H9 (cell line): ENCODE results near the gene MRGPRF. TPM values are rescaled to one million over a fixed set of nuclear protein-coding genes. Genes with fewer than 3 reads are reported as not detected.
A peak's percentile ranks its signal among the peaks of the same experiment; 100 is the strongest.

Experiments used
- DNase-seq: peaks from one replicate; pipeline ENCODE4 v3.0.0-alpha.2; 2017
- H2AFZ ChIP-seq: one replicate; pipeline ENCODE4 v1.6.1; 2013; ENCODE audit warnings: mild to moderate bottlenecking, low read length, control low read depth, moderate library complexity
- H2AK5ac ChIP-seq: 2 replicates; pipeline ENCODE4 v1.6.1; 2013; ENCODE audit warnings: low read length, control low read depth, mixed read lengths; ENCODE audit not compliant: insufficient read length
- H2BK120ac ChIP-seq: one replicate; pipeline ENCODE4 v1.6.1; 2013; ENCODE audit warnings: low read depth, mild to moderate bottlenecking, low read length, control low read depth, inconsistent platforms; ENCODE audit not compliant: poor library complexity, severe bottlenecking
- H2BK12ac ChIP-seq: 2 replicates; pipeline ENCODE4 v1.6.1; 2013; ENCODE audit warnings: low read length, control low read depth, mixed read lengths, low read depth; ENCODE audit not compliant: insufficient read length
- H2BK15ac ChIP-seq: 2 replicates; pipeline ENCODE4 v1.6.1; 2013; ENCODE audit warnings: low read depth, low read length, control low read depth
- H2BK20ac ChIP-seq: one replicate; pipeline ENCODE4 v1.6.1; 2013; ENCODE audit warnings: low read depth, mild to moderate bottlenecking, low read length, control low read depth, inconsistent platforms; ENCODE audit not compliant: poor library complexity, severe bottlenecking
- H2BK5ac ChIP-seq: 2 replicates; pipeline ENCODE4 v1.6.1; 2013; ENCODE audit warnings: low read length, control low read depth, mixed read lengths; ENCODE audit not compliant: insufficient read length
- H3K14ac ChIP-seq: 2 replicates; pipeline ENCODE4 v1.6.1; 2013; ENCODE audit warnings: low read length, control low read depth; ENCODE audit not compliant: insufficient read depth
- H3K18ac ChIP-seq: 2 replicates; pipeline ENCODE4 v1.6.1; 2013; ENCODE audit warnings: low read depth, mild to moderate bottlenecking, mixed read lengths, low read length, control low read depth; ENCODE audit not compliant: insufficient read length
- H3K23ac ChIP-seq: 2 replicates; pipeline ENCODE4 v1.6.1; 2013; ENCODE audit warnings: low read length, control low read depth, mixed read lengths, low read depth; ENCODE audit not compliant: insufficient read length
- H3K23me2 ChIP-seq: 2 replicates; pipeline ENCODE4 v1.6.1; 2013; ENCODE audit warnings: low read depth, mild to moderate bottlenecking, mixed read lengths, low read length, control low read depth; ENCODE audit not compliant: insufficient read length, poor library complexity, severe bottlenecking
- H3K27ac ChIP-seq: 2 replicates; pipeline ENCODE4 v1.5.1; 2013; ENCODE audit warnings: low read length, control low read depth, mixed read lengths, low read depth; ENCODE audit not compliant: insufficient read length
- H3K27me3 ChIP-seq: 2 replicates; pipeline ENCODE4 v1.6.1; 2013; ENCODE audit warnings: low read length, control low read depth, inconsistent platforms; ENCODE audit not compliant: insufficient read depth
- H3K4ac ChIP-seq: 2 replicates; pipeline ENCODE4 v1.6.1; 2013; ENCODE audit warnings: low read depth, mild to moderate bottlenecking, control low read depth, inconsistent platforms, low read length, moderate library complexity
- H3K4me1 ChIP-seq: 2 replicates; pipeline ENCODE4 v1.6.1; 2013; ENCODE audit warnings: low read length, control low read depth, inconsistent platforms; ENCODE audit not compliant: insufficient read depth
- H3K4me2 ChIP-seq: 2 replicates; pipeline ENCODE4 v1.6.1; 2013; ENCODE audit warnings: low read length, control low read depth, mixed read lengths; ENCODE audit not compliant: insufficient read length, insufficient read depth
- H3K56ac ChIP-seq: 2 replicates; pipeline ENCODE4 v1.6.1; 2013; ENCODE audit warnings: low read depth, mild to moderate bottlenecking, mixed read lengths, low read length, control low read depth; ENCODE audit not compliant: insufficient read length
- H3K79me1 ChIP-seq: 2 replicates; pipeline ENCODE4 v1.6.1; 2013; ENCODE audit warnings: low read depth, mild to moderate bottlenecking, moderate library complexity, low read length, control low read depth, inconsistent platforms; ENCODE audit not compliant: insufficient read depth, poor library complexity, severe bottlenecking
- H3K79me2 ChIP-seq: 2 replicates; pipeline ENCODE4 v1.6.1; 2013; ENCODE audit warnings: low read length, control low read depth, inconsistent platforms; ENCODE audit not compliant: insufficient read depth
- H3K9ac ChIP-seq: 2 replicates; pipeline ENCODE4 v1.6.1; 2013; ENCODE audit warnings: low read length, control low read depth, mixed read lengths; ENCODE audit not compliant: insufficient read length; ENCODE audit errors: extremely low read depth
- H3K9me3 ChIP-seq: one replicate; pipeline ENCODE4 v1.6.1; 2013; ENCODE audit warnings: low read depth, low read length, inconsistent platforms; ENCODE audit not compliant: control insufficient read depth
- H3T11ph ChIP-seq: one replicate; pipeline ENCODE4 v1.6.1; 2013; ENCODE audit warnings: mild to moderate bottlenecking, low read length, control low read depth, inconsistent platforms
- H4K20me1 ChIP-seq: one replicate; pipeline ENCODE4 v1.6.1; 2013; ENCODE audit not compliant: control insufficient read depth, insufficient read length, insufficient read depth
- H4K5ac ChIP-seq: 2 replicates; pipeline ENCODE4 v1.6.1; 2013; ENCODE audit warnings: low read depth, mild to moderate bottlenecking, mixed read lengths, low read length, control low read depth; ENCODE audit not compliant: insufficient read length
- H4K8ac ChIP-seq: replicated peaks from 2 replicates; pipeline ENCODE4 v1.6.1; 2013; ENCODE audit warnings: low read length, control low read depth, mixed read lengths, low read depth; ENCODE audit not compliant: insufficient read length
- H4K91ac ChIP-seq: 2 replicates; pipeline ENCODE4 v1.6.1; 2013; ENCODE audit warnings: low read depth, mild to moderate bottlenecking, moderate library complexity, mixed read lengths, low read length, control low read depth; ENCODE audit not compliant: insufficient read length
- H3K27ac Mint-ChIP-seq, 3 experiments: 2 replicates in 2 of 3; 3 replicates in 1 of 3; pipeline ENCODE4 v1.8.0; 2020 to 2021; ENCODE audit warnings: mixed read lengths in 3 of 3, mild to moderate bottlenecking in 1 of 3, moderate library complexity in 1 of 3
- H3K27me3 Mint-ChIP-seq: 2 replicates; pipeline ENCODE4 v1.8.0; 2021; ENCODE audit warnings: low read depth, mild to moderate bottlenecking, moderate library complexity, mixed read lengths
- H3K36me3 Mint-ChIP-seq, 3 experiments: 2 replicates in 2 of 3; 3 replicates in 1 of 3; pipeline ENCODE4 v1.8.0; 2020 to 2021; ENCODE audit warnings: low read depth in 3 of 3, mixed read lengths in 3 of 3; ENCODE audit not compliant: insufficient read depth in 1 of 3
- H3K4me1 Mint-ChIP-seq, 2 experiments: 2 replicates each; pipeline ENCODE4 v1.8.0; 2020; ENCODE audit warnings: mixed read lengths in 2 of 2
- H3K4me3 Mint-ChIP-seq, 2 experiments: 2 replicates in 1 of 2; 3 replicates in 1 of 2; pipeline ENCODE4 v1.8.0; 2020 to 2021; ENCODE audit warnings: mild to moderate bottlenecking in 2 of 2, mixed read lengths in 2 of 2, moderate library complexity in 1 of 2
- H3K9me3 Mint-ChIP-seq, 2 experiments: 2 replicates in 1 of 2; 3 replicates in 1 of 2; pipeline ENCODE4 v1.8.0; 2020; ENCODE audit warnings: mild to moderate bottlenecking in 2 of 2, mixed read lengths in 2 of 2, moderate library complexity in 1 of 2
- CTCF ChIP-seq: fragments of 200-600 bp; sonication (generic); conservative IDR thresholded peaks from 3 replicates; pipeline ENCODE4 v1.8.0; 2021; ENCODE audit warnings: antibody characterized with exemption, mild to moderate bottlenecking
- WGBS: extraction: QIAGEN DNeasy Blood & Tissue Kit; methylation state at CpG from one replicate; pipeline ENCODE4 v1.1.7; 2013; ENCODE audit warnings: missing lambda C conversion rate, low lambda C conversion rate, mixed read lengths; ENCODE audit not compliant: insufficient read length; ENCODE audit errors: extremely low coverage; 5-methylcytosine and 5-hydroxymethylcytosine counted together
- total RNA-seq: library from RNA; stranded (reverse); gene quantifications from 2 replicates; pipeline ENCODE4 v1.2.1, GENCODE V29; 2021

The MRGPRF gene
- total RNA-seq, 1 experiment from 2014 or later, result 4.0 TPM

GRCh38 chr11:68992743-68993255, 20.2 kb downstream of the MRGPRF start:
- no peak overlapping the region for H3K4me3 Mint-ChIP-seq
- peak overlapping the region in 1 of 3 experiments; percentile 34; a peak in 1 of 7 replicates for H3K27ac Mint-ChIP-seq
- no peak overlapping the region for H3K9ac ChIP-seq
- no peak overlapping the region for H2BK15ac ChIP-seq
- TF ChIP-seq CTCF, result no peak
- H2AK5ac ChIP-seq, result no peak overlapping the region
- no peak overlapping the region for H3K23ac ChIP-seq
- H3K9me3 ChIP-seq, result no peaks in the 10 kb centered on the region
- H3K18ac ChIP-seq, result no peak overlapping the region
- no peak overlapping the region for H3K56ac ChIP-seq
- no peaks in the 10 kb centered on the region for H3K9me3 Mint-ChIP-seq
- H4K5ac ChIP-seq, result no peak overlapping the region
- no peak overlapping the region for H2BK120ac ChIP-seq
- no peaks in the 10 kb centered on the region for H3K4me1 ChIP-seq
- H3K36me3 Mint-ChIP-seq, result no peaks in the 10 kb centered on the region
- no peak overlapping the region for H2BK5ac ChIP-seq
- no peak overlapping the region for H3K4ac ChIP-seq
- no peak overlapping the region for H2BK12ac ChIP-seq
- no peak overlapping the region for H3K27ac ChIP-seq
- DNase-seq, result no peak
- no peak overlapping the region for H3K14ac ChIP-seq
- no peaks in the 10 kb centered on the region for H3K23me2 ChIP-seq
- no peaks in the 10 kb centered on the region for H3K27me3 ChIP-seq
- no peaks in the 10 kb centered on the region for H4K20me1 ChIP-seq
- H3K4me2 ChIP-seq, result no peak overlapping the region
- H3K4me1 Mint-ChIP-seq, result no peaks in the 10 kb centered on the region; a peak in 1 of 4 replicates
- no peak overlapping the region for H4K91ac ChIP-seq
- no peak overlapping the region for H2BK20ac ChIP-seq
- no peak overlapping the region for H4K8ac ChIP-seq
- no peaks in the 10 kb centered on the region for H3K79me2 ChIP-seq
- no CpG with 5 or more reads among the region's 14 CpGs for WGBS
- H3T11ph ChIP-seq, result no peak overlapping the region
- H2AFZ ChIP-seq, result no peak overlapping the region
- H3K27me3 Mint-ChIP-seq, result no peaks in the 10 kb centered on the region; the same call in 1 of the 2 replicates
- no peaks in the 10 kb centered on the region for H3K79me1 ChIP-seq
